ENCODE results near the gene ZNF213.

The ZNF213 gene

DNA sequence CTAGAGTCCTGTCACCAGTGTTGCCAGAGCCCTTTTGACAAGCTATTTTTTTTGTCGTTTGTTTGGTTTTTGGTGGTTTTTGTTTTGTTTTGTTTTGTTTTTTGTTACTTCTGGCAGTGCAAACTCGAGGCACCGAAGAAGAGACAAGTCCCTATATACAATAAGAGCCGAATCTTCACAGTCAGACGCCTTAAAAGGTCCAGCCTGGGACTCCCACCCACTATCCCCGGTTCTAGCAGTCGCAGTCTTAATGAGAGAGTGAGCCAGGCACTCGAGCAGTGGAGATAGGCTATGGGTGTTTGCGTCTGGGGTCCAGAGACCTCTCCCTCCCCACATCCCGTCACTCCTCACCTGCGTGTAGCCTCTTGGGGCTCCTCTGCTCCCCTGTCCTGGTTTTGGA, 55.0 kb downstream of the ZNF213 start:
- intact Hi-C loops (cut with DNase I; ENCODE audit: low total_unique reads) = no loop called here
- Histone ChIP-seq H3K36me3 (no peaks in the 10 kb centered on the region), H3K4me3 (no peak overlapping the region), H3K9me3 (no peaks in the 10 kb centered on the region), H3K27ac (no peak overlapping the region), H3K27me3 (peaks cover 15 to 100% of the 10 kb centered on the region in 2 donors), H3K4me1 (peaks cover 0 to 19% (median 13%) of the 10 kb centered on the region in 4 donors)
- no peak for DNase-seq
- TF ChIP-seq, protein P1, sequence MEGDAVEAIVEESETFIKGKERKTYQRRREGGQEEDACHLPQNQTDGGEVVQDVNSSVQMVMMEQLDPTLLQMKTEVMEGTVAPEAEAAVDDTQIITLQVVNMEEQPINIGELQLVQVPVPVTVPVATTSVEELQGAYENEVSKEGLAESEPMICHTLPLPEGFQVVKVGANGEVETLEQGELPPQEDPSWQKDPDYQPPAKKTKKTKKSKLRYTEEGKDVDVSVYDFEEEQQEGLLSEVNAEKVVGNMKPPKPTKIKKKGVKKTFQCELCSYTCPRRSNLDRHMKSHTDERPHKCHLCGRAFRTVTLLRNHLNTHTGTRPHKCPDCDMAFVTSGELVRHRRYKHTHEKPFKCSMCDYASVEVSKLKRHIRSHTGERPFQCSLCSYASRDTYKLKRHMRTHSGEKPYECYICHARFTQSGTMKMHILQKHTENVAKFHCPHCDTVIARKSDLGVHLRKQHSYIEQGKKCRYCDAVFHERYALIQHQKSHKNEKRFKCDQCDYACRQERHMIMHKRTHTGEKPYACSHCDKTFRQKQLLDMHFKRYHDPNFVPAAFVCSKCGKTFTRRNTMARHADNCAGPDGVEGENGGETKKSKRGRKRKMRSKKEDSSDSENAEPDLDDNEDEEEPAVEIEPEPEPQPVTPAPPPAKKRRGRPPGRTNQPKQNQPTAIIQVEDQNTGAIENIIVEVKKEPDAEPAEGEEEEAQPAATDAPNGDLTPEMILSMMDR (IDR thresholded peaks at IDR 0.05) = no peak

DNA sequence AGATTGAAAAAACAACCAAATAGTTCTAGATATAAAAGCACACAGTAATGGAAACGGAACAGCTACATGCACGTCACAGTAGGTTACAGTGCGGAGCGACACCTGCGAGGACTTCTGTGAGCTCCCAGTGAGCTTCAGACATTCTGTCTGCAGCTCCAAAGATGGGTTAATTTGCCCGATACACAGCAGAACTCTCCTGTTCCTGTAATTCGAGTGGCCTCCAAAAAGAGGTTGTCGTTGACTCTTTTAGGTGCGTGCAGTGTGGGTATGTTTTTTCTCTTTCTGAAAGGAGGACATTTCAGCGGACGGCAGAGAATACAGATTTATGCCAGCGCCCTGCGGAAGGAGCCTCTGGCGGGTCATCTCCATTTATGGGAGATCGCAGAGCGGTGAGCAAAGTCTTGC, 56.1 kb downstream of the ZNF213 start:
- Histone ChIP-seq H3K27ac (no peak overlapping the region), H3K27me3 (peaks cover 15 to 99% of the 10 kb centered on the region in 2 donors), H3K36me3 (no peaks in the 10 kb centered on the region), H3K4me3 (no peak overlapping the region), H3K9me3 (no peaks in the 10 kb centered on the region), H3K4me1 (peaks cover 0 to 19% (median 13%) of the 10 kb centered on the region in 4 donors)
- TF ChIP-seq, protein P1 (IDR thresholded peaks at IDR 0.05) = no peak
- no peak for DNase-seq
- intact Hi-C loops (cut with DNase I; ENCODE audit: low total_unique reads) = no loop called here

All from tibial artery (tissue), 4 donors.